DMS114 treated with DMSO at 0.1 percent for 48 hours (cell line): ENCODE results near the gene CREB3L1.

Experiments used
- DNase-seq: peaks from one replicate; lab custom pipeline; 2025; ENCODE audit not compliant: unreplicated experiment; lab: John Stamatoyannopoulos, UW

Gene CREB3L1

DNA sequence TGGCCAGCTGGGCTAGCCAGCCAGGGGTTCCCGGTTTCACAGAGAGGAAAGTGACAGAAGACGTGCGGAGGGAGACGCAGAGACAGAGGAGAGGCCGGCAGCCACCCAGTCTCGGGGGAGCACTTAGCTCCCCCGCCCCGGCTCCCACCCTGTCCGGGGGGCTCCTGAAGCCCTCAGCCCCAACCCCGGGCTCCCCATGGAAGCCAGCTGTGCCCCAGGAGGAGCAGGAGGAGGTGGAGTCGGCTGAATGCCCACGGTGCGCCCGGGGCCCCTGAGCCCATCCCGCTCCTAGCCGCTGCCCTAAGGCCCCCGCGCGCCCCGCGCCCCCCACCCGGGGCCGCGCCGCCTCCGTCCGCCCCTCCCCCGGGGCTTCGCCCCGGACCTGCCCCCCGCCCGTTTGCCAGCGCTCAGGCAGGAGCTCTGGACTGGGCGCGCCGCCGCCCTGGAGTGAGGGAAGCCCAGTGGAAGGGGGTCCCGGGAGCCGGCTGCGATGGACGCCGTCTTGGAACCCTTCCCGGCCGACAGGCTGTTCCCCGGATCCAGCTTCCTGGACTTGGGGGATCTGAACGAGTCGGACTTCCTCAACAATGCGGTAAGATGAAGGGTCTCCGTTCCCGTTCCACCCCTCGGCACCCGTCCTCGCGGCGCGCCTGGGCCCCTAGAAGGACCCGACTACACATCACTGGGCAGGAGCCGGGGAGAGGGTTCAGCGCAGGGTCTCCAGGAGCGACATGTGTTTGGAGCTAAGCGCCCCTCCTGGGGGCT lies at the start of gene CREB3L1:
Gene CREB3L1, plus strand, starts transcription at position 41 of the 765 bp plus-strand sequence. Its CDS starts 450 bp downstream, at position 491.
- DNase-seq = no peak

GRCh38 chr11:46229230-46229629 lies 48.2 kb upstream of the CREB3L1 start:
- peak; percentile 29 for DNase-seq

- no peak for DNase-seq
Measured at GRCh38 chr11:46234311-46234710, 43.2 kb upstream of the CREB3L1 start.

- no peak for DNase-seq
Measured at GRCh38 chr11:46235777-46236688, 41.4 kb upstream of the CREB3L1 start.

- no peak for DNase-seq
Measured at GRCh38 chr11:46236918-46237247, 40.6 kb upstream of the CREB3L1 start.

- DNase-seq = peak; percentile 23
Measured at GRCh38 chr11:46237248-46238077, 40.0 kb upstream of the CREB3L1 start.

- DNase-seq = peak; percentile 34
Measured at GRCh38 chr11:46238078-46238966, 39.1 kb upstream of the CREB3L1 start.

DNA sequence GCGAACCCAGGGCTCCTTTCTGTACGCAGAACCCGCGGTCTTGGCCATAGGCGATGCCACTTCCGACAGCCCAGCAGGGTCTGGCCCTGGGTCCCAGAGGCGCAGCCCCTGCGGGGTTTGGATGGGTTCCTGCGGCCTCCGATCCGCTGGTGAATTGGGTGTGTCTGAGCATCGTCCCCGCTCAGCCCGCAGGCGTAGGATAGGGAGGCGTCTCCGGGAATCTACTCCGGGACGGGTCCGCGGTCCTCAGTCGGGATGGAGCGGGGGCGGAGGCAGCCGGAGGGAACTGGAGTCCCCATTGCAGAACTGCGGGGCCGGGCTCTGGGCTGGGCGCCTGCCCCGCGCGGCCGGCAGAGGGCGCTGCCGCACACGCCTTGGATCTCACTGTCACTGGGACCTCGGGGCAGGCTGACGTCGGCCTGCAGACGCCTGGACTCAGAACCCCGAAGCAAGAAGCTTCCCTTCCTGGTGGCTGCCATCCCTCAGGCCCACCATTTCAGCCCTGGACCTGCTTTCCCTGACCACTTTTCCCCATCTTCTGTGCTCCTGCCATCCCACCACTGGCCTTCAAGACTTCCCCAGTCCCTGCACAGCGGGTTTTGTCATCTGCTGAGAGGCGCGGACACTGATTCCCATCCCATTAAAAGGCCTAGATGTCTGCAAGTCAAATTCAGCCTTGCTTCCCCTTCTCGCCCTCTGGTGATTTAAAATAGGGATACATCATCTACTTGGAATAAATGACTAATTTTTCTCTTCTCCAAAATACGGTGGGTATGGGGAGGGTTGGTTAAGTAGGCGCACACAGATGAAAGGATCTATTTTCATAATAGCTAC lies 38.3 kb upstream of the CREB3L1 start:
- peak; percentile 66 for DNase-seq

DNA sequence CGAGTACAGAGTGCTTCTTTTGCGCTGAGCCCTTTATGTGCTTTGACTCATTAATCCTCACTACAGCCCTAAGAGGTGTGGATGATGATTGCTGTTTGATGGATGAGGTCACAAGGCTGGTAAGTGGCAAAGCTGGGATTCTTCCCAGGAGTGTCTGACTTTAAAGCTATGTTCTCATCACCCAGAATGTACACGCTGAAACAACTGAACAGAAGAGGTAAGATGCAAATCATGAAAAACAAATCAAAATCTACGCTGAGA lies 37.7 kb upstream of the CREB3L1 start:
- DNase-seq = no peak

DNA sequence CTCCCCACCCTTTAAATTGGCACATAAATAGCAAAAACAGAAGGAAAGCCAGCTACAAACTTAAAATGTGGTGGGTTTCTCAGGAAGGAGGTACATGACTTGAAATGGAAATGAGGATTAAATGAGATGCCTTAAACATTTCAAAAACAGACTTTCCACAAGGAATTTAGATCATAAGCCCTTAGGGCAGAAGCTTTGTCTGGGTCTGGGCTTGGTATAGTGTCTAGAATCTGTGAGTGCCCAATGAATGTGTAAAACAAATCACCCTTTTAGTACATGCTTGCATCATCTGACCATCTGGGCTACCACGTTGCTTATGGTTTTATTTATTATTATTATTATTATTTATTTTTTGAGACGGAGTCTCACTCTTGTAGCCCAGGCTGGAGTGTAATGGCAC lies 37.1 kb upstream of the CREB3L1 start:
- no peak for DNase-seq

DNA sequence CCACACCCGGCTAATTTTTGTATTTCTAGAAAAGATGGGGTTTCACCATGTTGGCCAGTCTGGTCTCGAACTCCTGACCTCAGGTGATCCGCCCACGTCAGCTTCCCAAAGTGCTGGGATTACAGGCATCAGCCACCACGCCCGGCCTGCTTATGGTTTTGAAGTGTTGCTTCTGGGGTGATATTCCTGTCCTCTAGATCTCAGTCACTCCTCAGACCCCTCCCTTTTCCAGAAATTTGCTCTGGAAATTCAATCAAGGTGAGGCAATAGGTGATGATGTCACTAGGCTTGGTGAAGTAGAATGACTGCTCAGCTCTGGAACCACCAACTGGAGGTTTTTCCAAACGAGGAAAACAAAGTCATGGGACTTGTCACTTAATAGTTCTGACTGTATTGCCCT lies 36.6 kb upstream of the CREB3L1 start:
- no peak for DNase-seq

DNA sequence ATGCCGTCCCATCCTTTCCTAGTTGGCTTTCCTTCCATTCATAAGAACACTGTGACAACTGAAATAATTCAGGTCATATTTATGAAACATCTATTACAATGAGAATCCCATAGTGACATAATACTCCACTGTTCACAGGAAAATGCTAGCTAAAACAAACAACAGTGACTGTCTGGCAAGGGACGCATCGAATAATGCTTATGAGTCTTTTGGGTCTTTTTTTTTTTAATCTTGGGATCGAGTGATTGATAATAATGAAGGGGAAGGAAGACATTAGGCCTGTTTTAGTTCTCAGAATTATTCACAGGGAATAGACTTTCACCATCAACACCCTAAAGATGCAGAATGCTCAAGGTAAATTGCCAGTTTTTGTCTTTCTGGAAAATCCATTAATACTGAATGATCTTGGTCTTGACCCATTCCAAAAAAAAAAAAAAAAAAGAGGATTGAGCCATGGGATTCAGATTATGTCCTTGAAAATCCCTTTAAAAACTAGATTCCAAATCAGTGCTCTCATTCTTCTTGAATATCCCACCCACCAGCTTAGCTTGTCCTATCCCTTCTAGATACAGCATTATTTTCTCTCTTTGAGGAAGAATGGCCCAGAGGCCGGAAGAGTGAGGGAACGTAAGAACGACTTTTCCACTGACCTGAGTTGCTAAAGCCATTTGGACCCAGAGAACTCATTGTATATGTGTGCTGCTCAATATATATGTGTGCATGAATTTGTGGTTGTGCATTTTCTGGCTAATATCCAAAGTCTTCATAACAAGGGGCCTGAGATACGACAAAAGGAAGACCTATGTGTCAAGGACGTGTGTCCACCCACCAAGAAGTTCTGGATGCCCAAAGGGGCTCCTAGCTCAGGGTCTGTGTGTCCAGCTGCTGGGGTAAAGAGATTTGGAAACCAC lies 35.2 kb upstream of the CREB3L1 start:
- peak; percentile 34 for DNase-seq

- DNase-seq = peak; percentile 82
Measured at GRCh38 chr11:46242952-46243795, 34.3 kb upstream of the CREB3L1 start.

DNA sequence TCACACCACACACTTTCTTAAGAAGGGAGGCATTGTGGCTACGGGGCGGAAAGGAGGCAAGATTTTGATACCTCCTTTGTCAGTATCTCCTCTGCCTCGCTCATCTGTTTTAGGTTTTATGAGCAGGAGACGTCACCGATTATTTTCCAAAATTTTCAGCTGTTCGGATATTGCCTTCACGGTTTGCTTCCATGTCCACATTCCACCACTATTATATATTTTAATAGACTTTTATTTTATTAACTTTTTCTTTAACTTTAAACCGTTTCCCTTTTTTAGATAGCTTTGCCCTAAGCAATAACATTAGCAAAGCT lies 33.7 kb upstream of the CREB3L1 start:
- no peak for DNase-seq

DNA sequence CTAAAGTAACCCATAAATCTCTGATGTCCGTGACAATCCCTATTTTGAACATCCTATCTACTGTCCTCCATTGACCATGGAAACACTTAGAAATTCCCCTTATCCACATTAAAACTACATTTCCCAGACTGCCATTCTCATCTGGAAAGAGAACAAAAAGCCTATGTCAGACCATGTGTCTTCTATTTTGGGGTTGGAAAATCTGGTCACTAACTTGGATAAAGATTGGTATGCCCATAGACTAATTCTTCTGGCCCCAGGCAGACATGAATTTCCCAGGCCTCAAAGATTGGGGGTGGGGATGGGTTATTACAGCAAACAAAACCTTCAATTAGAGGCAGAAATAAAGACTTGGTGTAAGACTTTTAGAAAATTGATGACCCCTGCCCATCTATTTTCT lies 30.9 kb upstream of the CREB3L1 start:
- DNase-seq = no peak

GRCh38 chr11:46247090-46247489 lies 30.4 kb upstream of the CREB3L1 start:
- no peak for DNase-seq

DNA sequence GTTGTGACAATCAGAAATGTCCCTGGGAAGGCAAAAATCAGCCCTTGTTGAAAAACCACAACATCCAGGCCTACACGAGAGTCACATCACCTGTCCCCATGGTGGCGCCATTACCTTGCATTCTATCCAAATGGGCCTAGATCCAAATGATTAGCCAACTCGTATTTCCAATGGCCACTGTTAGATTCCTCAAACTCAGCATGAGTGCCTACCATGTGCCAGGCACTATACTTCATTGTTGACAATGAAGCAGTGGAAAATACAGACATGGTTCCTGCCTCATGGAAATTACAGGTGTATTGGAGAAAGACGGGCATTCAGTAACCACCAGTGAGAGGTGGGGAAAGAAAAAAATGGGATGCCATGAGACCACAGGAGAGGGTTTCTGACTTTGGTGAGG lies 29.8 kb upstream of the CREB3L1 start:
- no peak for DNase-seq
